ENCODE measurements around the gene PPP5C. TPM values are rescaled to one million over a fixed set of nuclear protein-coding genes. Genes with fewer than 3 reads are reported as not detected.

PPP5C gene
- total RNA-seq, 1 experiment from 2014 or later: 79.9 TPM

DNA sequence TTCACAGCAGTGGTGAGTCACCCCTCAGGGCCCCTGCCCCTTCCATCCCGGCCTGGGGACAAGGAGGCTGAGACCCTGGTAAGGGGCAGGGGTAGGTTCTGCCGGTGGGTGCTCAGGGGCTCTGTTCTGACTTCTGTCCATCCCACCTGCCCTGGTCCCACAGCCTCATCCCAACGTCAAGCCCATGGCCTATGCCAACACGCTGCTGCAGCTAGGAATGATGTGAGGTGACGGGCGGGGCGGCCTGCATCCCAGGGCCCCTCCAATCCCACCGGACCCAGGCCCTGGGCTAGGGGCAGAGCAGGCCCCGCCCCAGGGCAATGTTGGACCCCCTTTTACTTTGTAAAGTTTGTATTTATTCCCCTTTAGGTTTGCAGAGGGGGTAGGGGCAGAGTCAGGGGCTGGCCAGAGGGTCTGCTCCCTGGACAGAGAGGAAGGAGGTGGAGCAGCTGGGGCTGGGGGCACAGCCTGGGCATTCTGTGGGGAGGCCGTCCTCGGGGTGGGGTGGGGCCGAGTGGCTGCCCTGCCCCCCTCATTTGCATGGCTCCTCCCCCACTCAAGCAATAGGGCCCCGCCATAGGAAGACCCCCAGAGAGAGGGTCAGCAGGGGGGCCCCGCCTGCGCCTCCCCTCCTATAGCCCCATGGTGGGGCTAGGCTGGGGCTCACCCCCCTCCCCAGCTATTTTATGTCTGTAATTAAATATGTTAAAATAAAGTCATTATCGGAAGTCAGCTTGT is 43.4 kb downstream of the PPP5C start:
- no TSS peak for BruUV-seq (replicated peaks)
- ATAC-seq: no peak
- H3K27me3 ChIP-seq (ENCODE audit: low read length): no peaks in the 10 kb centered on the region
- peaks cover 7% of the 10 kb centered on the region; the same call in 1 of the 2 replicates for H3K36me3 ChIP-seq (ENCODE audit: low read depth, low read length)
- no peaks in the 10 kb centered on the region for H3K9me2 ChIP-seq (replicated peaks; ENCODE audit: low read length)
- ChIA-PET CTCF (no interaction called here), POLR2A (ENCODE audit: unreplicated experiment) (no interaction called here)
- H3K4me3 ChIP-seq (ENCODE audit: low read length): no peak overlapping the region
- no peak for DNase-seq
- no peaks in the 10 kb centered on the region for H3K4me1 ChIP-seq (ENCODE audit: insufficient read depth, low read length)
- no peak overlapping the region for H3K4me2 ChIP-seq (ENCODE audit: low read length)
- H3F3A ChIP-seq (ENCODE audit: low read length, unreplicated experiment): no peaks in the 10 kb centered on the region
- TF ChIP-seq, protein P1, sequence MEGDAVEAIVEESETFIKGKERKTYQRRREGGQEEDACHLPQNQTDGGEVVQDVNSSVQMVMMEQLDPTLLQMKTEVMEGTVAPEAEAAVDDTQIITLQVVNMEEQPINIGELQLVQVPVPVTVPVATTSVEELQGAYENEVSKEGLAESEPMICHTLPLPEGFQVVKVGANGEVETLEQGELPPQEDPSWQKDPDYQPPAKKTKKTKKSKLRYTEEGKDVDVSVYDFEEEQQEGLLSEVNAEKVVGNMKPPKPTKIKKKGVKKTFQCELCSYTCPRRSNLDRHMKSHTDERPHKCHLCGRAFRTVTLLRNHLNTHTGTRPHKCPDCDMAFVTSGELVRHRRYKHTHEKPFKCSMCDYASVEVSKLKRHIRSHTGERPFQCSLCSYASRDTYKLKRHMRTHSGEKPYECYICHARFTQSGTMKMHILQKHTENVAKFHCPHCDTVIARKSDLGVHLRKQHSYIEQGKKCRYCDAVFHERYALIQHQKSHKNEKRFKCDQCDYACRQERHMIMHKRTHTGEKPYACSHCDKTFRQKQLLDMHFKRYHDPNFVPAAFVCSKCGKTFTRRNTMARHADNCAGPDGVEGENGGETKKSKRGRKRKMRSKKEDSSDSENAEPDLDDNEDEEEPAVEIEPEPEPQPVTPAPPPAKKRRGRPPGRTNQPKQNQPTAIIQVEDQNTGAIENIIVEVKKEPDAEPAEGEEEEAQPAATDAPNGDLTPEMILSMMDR (conservative IDR thresholded peaks at IDR 0.05; ENCODE audit: low read depth, low read length): no peak
- TF ChIP-seq EZH2phosphoT487 (IDR thresholded peaks at IDR 0.05; ENCODE audit: borderline replicate concordance, low read length): no peak
- no peak for TF ChIP-seq EZH2 (IDR thresholded peaks at IDR 0.05; ENCODE audit: low read length, unreplicated experiment)
- H3K79me2 ChIP-seq (ENCODE audit: low read length): no peaks in the 10 kb centered on the region
- intact Hi-C loops (cut with micrococcal nuclease): no loop called here
- H2AFZ ChIP-seq (ENCODE audit: low read length): no peak overlapping the region
- H3K9me3 ChIP-seq (ENCODE audit: low read length): no peaks in the 10 kb centered on the region
- no peak overlapping the region for H3K27ac ChIP-seq (ENCODE audit: low read length)
- no peaks in the 10 kb centered on the region for H4K20me1 ChIP-seq (ENCODE audit: low read length)
- no peak overlapping the region for H3K9ac ChIP-seq (ENCODE audit: low read length)

- DNase-seq: no peak
- ChIA-PET CTCF (no interaction called here), POLR2A (ENCODE audit: unreplicated experiment) (no interaction called here)
- Histone ChIP-seq H3F3A (ENCODE audit: low read length, unreplicated experiment) (no peaks in the 10 kb centered on the region), H3K27ac (ENCODE audit: low read length) (no peak overlapping the region), H4K20me1 (ENCODE audit: low read length) (no peaks in the 10 kb centered on the region), H3K4me1 (ENCODE audit: insufficient read depth, low read length) (no peaks in the 10 kb centered on the region), H3K9ac (ENCODE audit: low read length) (no peak overlapping the region), H3K79me2 (ENCODE audit: low read length) (no peaks in the 10 kb centered on the region), H3K9me2 (replicated peaks; ENCODE audit: low read length) (no peaks in the 10 kb centered on the region), H3K4me3 (ENCODE audit: low read length) (no peak overlapping the region), H3K27me3 (ENCODE audit: low read length) (no peaks in the 10 kb centered on the region), H3K36me3 (ENCODE audit: low read depth, low read length) (peaks cover 7% of the 10 kb centered on the region; the same call in 1 of the 2 replicates), H3K4me2 (ENCODE audit: low read length) (no peak overlapping the region), H2AFZ (ENCODE audit: low read length) (no peak overlapping the region), H3K9me3 (ENCODE audit: low read length) (no peaks in the 10 kb centered on the region)
- BruUV-seq (replicated peaks): no TSS peak
- TF ChIP-seq EZH2 (IDR thresholded peaks at IDR 0.05; ENCODE audit: low read length, unreplicated experiment): no peak
- TF ChIP-seq, protein P1 (conservative IDR thresholded peaks at IDR 0.05; ENCODE audit: low read depth, low read length): no peak
- no peak for TF ChIP-seq EZH2phosphoT487 (IDR thresholded peaks at IDR 0.05; ENCODE audit: borderline replicate concordance, low read length)
- no peak for ATAC-seq
- intact Hi-C loops (cut with micrococcal nuclease): no loop called here
These were observed 44.0 kb downstream of the PPP5C start for GRCh38 chr19:46390866-46391265.

Data from PC-3 (cell line).